GM18508 (cell line): ENCODE results near the gene MAP6D1.

ENCODE experiments used
- ATAC-seq: cut with Tn5 transposase; IDR thresholded peaks from one replicate; pipeline ENCODE4 v1.9.1; 2021; ENCODE audit warnings: moderate number of reproducible peaks; ENCODE audit not compliant: insufficient read depth, unreplicated experiment

Gene MAP6D1

DNA sequence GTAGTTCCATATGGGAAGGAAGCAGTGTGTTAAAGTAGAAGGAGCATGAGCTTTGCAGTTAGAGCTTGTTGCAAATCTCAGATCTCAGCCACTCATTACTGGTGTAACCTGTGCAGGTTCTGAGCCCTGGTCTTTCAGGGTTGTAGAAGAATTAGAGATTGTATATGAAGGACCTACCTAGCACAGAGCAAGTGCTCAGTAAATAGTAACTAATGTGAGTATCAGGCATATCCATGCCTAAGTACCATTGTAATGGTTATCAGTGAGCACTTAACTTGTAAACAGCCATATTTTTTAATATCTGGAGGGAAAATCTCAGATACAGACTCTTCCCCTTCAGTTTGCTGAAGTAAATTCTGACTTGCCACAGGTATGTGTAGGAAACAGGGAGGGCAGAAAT lies 59.3 kb downstream of the MAP6D1 start:
- ATAC-seq: no peak
